ENCODE results near the gene VSTM2A.

- TF ChIP-seq POLR2A (IDR thresholded peaks at IDR 0.05): no peak
- TF ChIP-seq CTCF (IDR thresholded peaks at IDR 0.05): no peak
These were observed 3.0 kb downstream of the VSTM2A start for GRCh38 chr7:54545241-54545563.

All from right lobe of liver (tissue), 4 donors.